ENCODE results near the gene MAP2K7. TPM values are rescaled to one million over a fixed set of nuclear protein-coding genes. Genes with fewer than 3 reads are reported as not detected.

Gene MAP2K7
- total RNA-seq, 1 experiment from 2014 or later, result 59.1 TPM

- POLR2A ChIA-PET, result no interaction called here
- no peaks in the 10 kb centered on the region for H3K9me2 ChIP-seq (ENCODE audit: insufficient read depth)
- no peak for ATAC-seq
- no peak overlapping the region for H2AFZ ChIP-seq (ENCODE audit: low read depth, low read length, poor library complexity, severe bottlenecking)
- CTCF ChIA-PET, result no interaction called here
- H3K4me2 ChIP-seq (ENCODE audit: low read length), result peak overlapping the region; percentile 69
- peak overlapping the region in 1 of 2 experiments; percentile 50; a peak in 3 of 4 replicates for H3K4me3 ChIP-seq (replicated peaks in 1 of 2; ENCODE audit: low read depth in 1 of 2, low read length in 2 of 2)
- peak overlapping the region; percentile 71; the same call in 1 of the 2 replicates for H3K27ac ChIP-seq (ENCODE audit: low read depth, low read length)
- no peak for DNase-seq (ENCODE audit: low read depth, low spot score)
- no peaks in the 10 kb centered on the region for H3K9me3 ChIP-seq (ENCODE audit: control insufficient read depth in 1 of 2, insufficient read depth in 1 of 2, low read depth in 1 of 2, low read length in 2 of 2)
- RAD21 ChIA-PET (ENCODE audit: low non-redundant PET in 1 of 2, low total read pairs in 2 of 2, uncharacterized antibody in 2 of 2, unreplicated experiment in 2 of 2), result no interaction called here
- no peaks in the 10 kb centered on the region; the same call in 1 of the 2 replicates for H3K79me2 ChIP-seq (ENCODE audit: insufficient read depth, low read length)
- peaks cover 24 to 53% of the 10 kb centered on the region in 2 experiments for H3K4me1 ChIP-seq (ENCODE audit: control insufficient read depth in 1 of 2, insufficient read depth in 2 of 2, low read length in 2 of 2)
- TF ChIP-seq SRF (IDR thresholded peaks at IDR 0.05; ENCODE audit: low read depth), result no peak
- H3K36me3 ChIP-seq (ENCODE audit: control insufficient read depth in 1 of 2, insufficient read depth in 2 of 2, low read length in 2 of 2), result peaks cover 0 to 12% of the 10 kb centered on the region in 2 experiments; a peak in 3 of 4 replicates
- H3K9ac ChIP-seq (ENCODE audit: low read length), result peak overlapping the region; percentile 56; the same call in 1 of the 2 replicates
- H4K20me1 ChIP-seq (ENCODE audit: insufficient read depth), result no peaks in the 10 kb centered on the region
- H3K27me3 ChIP-seq (ENCODE audit: insufficient read depth, low read length), result no peaks in the 10 kb centered on the region
- no TSS peak for BruUV-seq (replicated peaks)
- intact Hi-C loops (cut with micrococcal nuclease), result loop anchor here (5.0 kb wide), 1 partner anchor 72 kb away; no protein-coding TSS in a partner anchor
Observed at GRCh38 chr19:7924651-7925170, 21.0 kb downstream of the MAP2K7 start.

- H2AFZ ChIP-seq (ENCODE audit: low read depth, low read length, poor library complexity, severe bottlenecking), result no peak overlapping the region
- H3K36me3 ChIP-seq (ENCODE audit: control insufficient read depth in 1 of 2, insufficient read depth in 2 of 2, low read length in 2 of 2), result peaks cover 0 to 12% of the 10 kb centered on the region in 2 experiments; a peak in 3 of 4 replicates
- DNase-seq (ENCODE audit: low read depth, low spot score) (peak; percentile 56), ATAC-seq (peak; percentile 54)
- ChIA-PET RAD21 (ENCODE audit: low non-redundant PET in 1 of 2, low total read pairs in 2 of 2, uncharacterized antibody in 2 of 2, unreplicated experiment in 2 of 2) (no interaction called here), CTCF (no interaction called here), POLR2A (no interaction called here)
- BruUV-seq (replicated peaks), result no TSS peak
- H4K20me1 ChIP-seq (ENCODE audit: insufficient read depth), result no peaks in the 10 kb centered on the region
- intact Hi-C loops (cut with micrococcal nuclease), result no loop called here
- no peaks in the 10 kb centered on the region for H3K9me2 ChIP-seq (ENCODE audit: insufficient read depth)
- no peak for TF ChIP-seq YY1 (IDR thresholded peaks at IDR 0.05; ENCODE audit: extremely low read depth, insufficient replicate concordance, low read depth, low read length)
- peak; percentile 99 for TF ChIP-seq MAX (IDR thresholded peaks at IDR 0.05)
- TF ChIP-seq CTCF (IDR thresholded peaks at IDR 0.05 in 2 of 3, conservative IDR thresholded peaks at IDR 0.05 in 1 of 3; ENCODE audit: borderline replicate concordance in 1 of 3, insufficient read depth in 1 of 3, low read depth in 2 of 3, low read length in 2 of 3), result peak; percentile 85 to 89 (median 89)
- TF ChIP-seq ZBTB33 (IDR thresholded peaks at IDR 0.05; ENCODE audit: extremely low read depth, insufficient replicate concordance, low read length), result no peak
- TF ChIP-seq ZFX (IDR thresholded peaks at IDR 0.05), result peak; percentile 44; the same call in 1 of the 2 replicates
- TF ChIP-seq POLR2AphosphoS5 (IDR thresholded peaks at IDR 0.05; ENCODE audit: low read depth, low read length), result peak; percentile 39
- peak overlapping the region; percentile 71 for H3K27ac ChIP-seq (ENCODE audit: low read depth, low read length)
- no peaks in the 10 kb centered on the region for H3K27me3 ChIP-seq (ENCODE audit: insufficient read depth, low read length)
- no peaks in the 10 kb centered on the region for H3K9me3 ChIP-seq (ENCODE audit: control insufficient read depth in 1 of 2, insufficient read depth in 1 of 2, low read depth in 1 of 2, low read length in 2 of 2)
- H3K9ac ChIP-seq (ENCODE audit: low read length), result peak overlapping the region; percentile 56
- peaks cover 27 to 56% of the 10 kb centered on the region in 2 experiments for H3K4me1 ChIP-seq (ENCODE audit: control insufficient read depth in 1 of 2, insufficient read depth in 2 of 2, low read length in 2 of 2)
- H3K4me2 ChIP-seq (ENCODE audit: low read length), result peak overlapping the region; percentile 69
- H3K4me3 ChIP-seq (replicated peaks in 1 of 2; ENCODE audit: low read depth in 1 of 2, low read length in 2 of 2), result peak overlapping the region; percentile 15 to 50
- no peaks in the 10 kb centered on the region; the same call in 1 of the 2 replicates for H3K79me2 ChIP-seq (ENCODE audit: insufficient read depth, low read length)
Observed at GRCh38 chr19:7925171-7925851, 21.6 kb downstream of the MAP2K7 start.

All from HCT116 (cell line).